ENCODE results near the gene DHPS.

The DHPS gene

GRCh38 chr19:12675399-12675798 is 6.3 kb downstream of the DHPS start:
- DNase-seq (ENCODE audit: low spot score): no peak

DNA sequence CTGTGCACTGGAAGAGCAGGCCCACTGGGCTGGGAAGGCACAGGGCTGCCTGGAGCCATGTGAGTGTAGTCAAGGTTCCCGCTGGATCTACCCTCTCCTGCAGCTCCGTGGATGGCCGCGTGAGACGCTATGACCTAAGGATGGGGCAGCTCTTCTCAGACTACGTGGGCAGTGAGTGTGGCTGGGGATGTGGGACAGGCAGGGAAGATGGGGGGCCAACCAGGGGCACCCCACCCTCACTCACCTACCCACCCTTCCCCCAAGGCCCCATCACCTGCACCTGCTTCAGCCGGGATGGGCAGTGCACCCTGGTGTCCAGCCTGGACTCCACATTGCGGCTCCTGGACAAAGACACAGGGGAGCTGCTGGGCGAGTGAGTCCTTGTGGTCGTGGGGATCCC is 8.9 kb downstream of the DHPS start:
- no peak for DNase-seq (ENCODE audit: low spot score)

- no peak for DNase-seq (ENCODE audit: low spot score)
These were observed 11.3 kb downstream of the DHPS start for GRCh38 chr19:12670159-12670928.

- DNase-seq (ENCODE audit: low spot score): peak; percentile 73
These were observed 12.2 kb downstream of the DHPS start for GRCh38 chr19:12669270-12670158.

- no peak for DNase-seq (ENCODE audit: low spot score)
These were observed 12.8 kb downstream of the DHPS start for GRCh38 chr19:12668932-12669269.

- no peak for DNase-seq (ENCODE audit: low spot score)
These were observed 13.3 kb downstream of the DHPS start for GRCh38 chr19:12668346-12668745.

GRCh38 chr19:12667731-12668302 is 13.9 kb downstream of the DHPS start:
- DNase-seq (ENCODE audit: low spot score): no peak

GRCh38 chr19:12666265-12667048 is 15.2 kb downstream of the DHPS start, which contains the start of the genes MAN2B1 and WDR83:
Gene MAN2B1, minus strand, starts transcription at chr19:12666742. Its CDS starts 41 bp downstream, at chr19:12666701.
Gene WDR83, plus strand, starts transcription at chr19:12666807. Its CDS starts 2,984 bp downstream, at chr19:12669791.
- peak; percentile 55 for DNase-seq (ENCODE audit: low spot score)

GRCh38 chr19:12665671-12666264 is 15.9 kb downstream of the DHPS start:
- DNase-seq (ENCODE audit: low spot score): no peak

GRCh38 chr19:12665281-12665573 is 16.5 kb downstream of the DHPS start:
- DNase-seq (ENCODE audit: low spot score): no peak

DNA sequence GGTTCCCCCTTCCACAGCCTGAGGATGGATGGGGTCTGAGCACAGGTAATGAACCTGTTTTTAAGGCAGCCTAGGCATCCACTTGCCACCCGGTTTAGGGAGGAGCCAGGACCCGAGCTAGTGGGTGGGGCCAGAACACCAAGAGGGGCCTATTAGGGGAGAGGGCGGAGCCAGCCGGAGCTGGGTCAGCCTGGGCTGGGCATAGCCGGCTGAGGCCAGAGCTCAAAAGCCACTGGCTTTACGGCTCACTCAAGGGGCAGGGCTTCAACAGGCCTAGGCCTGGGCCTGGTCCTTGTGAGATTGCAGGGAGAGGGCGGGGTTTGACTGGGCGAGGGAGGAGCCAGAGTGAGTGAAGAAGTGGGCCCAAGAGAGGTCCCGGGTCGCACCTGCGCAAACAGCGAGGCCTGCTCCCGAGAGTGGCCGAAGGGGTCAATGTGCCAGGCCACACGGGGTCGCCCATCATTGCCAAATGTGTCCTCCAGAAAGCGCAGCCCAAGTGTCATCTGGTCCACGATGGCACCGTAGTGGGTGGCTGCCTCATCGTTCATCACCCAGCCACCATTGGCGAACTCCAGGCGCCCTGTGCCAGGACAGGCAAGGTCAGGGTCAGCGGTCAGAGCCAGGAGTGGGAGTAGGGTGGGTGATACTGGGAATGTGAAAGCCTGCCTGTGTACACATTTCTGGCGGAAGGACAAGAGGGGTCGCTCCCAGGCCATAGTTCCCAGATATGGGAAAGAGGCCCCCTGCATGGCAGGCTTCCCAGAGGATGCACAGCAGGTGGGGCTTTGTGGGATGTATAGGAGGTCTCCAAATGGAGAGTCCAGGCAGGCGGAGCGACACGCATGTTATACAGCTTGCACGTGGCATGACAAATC is 17.0 kb downstream of the DHPS start:
- no peak for DNase-seq (ENCODE audit: low spot score)

DNA sequence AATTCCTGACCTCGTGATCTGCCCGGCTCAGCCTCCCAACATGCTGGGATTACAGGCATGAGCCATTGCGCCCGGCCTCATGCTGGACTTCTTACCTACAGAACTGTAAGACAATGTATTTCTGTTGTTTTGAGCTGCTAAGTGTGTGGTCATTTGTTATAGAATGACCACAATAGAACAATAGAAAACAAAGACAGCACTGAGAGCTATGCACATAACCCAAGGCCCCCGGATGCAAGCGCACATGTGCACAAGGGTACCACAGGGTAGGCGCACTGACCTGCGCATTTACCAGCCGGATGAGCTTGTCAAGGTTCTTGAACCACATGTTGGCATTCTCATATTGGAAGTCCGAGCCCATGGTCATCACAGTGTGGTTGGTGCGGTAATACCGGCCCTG is 20.7 kb downstream of the DHPS start:
- DNase-seq (ENCODE audit: low spot score): no peak

- DNase-seq (ENCODE audit: low spot score): no peak
These were observed 23.7 kb downstream of the DHPS start for GRCh38 chr19:12657966-12658365.

GRCh38 chr19:12656899-12657571 is 24.6 kb downstream of the DHPS start:
- DNase-seq (ENCODE audit: low spot score): no peak

DNA sequence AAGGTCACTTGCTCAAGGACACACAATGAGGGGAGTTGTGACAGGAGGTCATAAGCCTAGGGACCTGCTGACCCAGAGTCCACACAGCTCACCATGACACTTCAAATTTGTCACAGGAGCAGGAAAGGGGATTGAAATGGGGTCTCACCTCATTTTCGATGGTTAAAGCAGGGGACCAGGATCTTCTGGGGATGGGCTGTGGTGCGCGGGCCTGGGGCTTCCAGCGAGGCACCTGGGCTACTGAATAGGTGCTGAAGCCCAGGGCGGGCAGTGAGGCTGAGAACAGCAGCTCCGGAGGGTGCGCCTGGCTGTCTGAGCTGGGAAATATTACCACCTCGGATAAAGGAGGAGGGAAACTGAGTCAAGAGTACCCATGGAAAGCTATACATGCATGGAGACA is 26.1 kb downstream of the DHPS start:
- no peak for DNase-seq (ENCODE audit: low spot score)

- no peak for DNase-seq (ENCODE audit: low spot score)
These were observed 29.5 kb downstream of the DHPS start for GRCh38 chr19:12652219-12652618.

DNA sequence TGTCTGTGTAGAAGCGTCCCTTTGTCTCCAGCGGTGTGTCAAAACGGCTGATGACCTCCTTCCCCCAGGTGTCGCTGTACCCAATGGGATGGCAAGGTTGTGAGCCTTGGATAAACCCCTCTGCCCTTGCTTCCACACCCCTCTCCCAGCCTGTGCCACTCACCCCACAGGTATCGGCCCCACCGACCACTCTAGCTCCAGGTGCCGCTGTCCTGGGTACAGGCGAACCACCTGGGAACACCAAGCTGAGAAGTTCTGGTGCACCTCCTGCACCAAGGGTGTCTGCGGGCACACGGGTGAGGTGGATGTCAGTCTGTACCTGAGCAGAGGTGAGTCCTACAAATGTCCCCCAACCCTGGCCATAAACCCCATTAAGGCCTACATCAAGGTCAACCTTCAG is 31.7 kb downstream of the DHPS start:
- no peak for DNase-seq (ENCODE audit: low spot score)

GRCh38 chr19:12648088-12648487 is 33.6 kb downstream of the DHPS start:
- no peak for DNase-seq (ENCODE audit: low spot score)

GRCh38 chr19:12647490-12648071 is 34.1 kb downstream of the DHPS start:
- peak; percentile 31 for DNase-seq (ENCODE audit: low spot score)

DNA sequence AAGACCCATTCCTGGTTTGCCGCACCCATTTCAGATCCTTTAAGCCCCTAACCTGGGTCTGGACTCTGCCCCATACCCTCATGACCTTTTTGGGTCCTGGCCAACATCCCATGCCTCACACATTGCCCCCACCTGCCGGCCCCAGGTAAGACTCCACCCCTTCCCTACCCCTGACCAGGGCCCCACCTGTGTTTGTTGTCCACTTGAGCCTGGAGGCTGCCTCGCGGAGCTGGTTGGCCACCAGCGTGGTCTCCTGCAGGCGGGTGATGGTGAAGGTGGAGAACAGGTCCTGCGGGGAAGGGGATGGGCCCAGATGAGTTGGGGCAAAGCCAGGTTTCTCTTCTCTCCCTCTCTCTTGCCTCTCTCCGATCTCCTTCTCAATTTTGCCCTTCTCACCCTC is 34.6 kb downstream of the DHPS start:
- no peak for DNase-seq (ENCODE audit: low spot score)

Data from kidney capillary endothelial cell (primary cell).